Tibial nerve (tissue), 4 donors: ENCODE measurements around the gene BAIAP3. TPM values are rescaled to one million over a fixed set of nuclear protein-coding genes. Genes with fewer than 3 reads are reported as not detected.

Experiments used
- DNase-seq, 2 donors: peaks; one replicate each; pipeline ENCODE4 v3.0.0-alpha.2; 2019; ENCODE audit warnings: low spot score in 2 of 2
- H3K27ac ChIP-seq, 4 donors: fragments of 200-600 bp; sonication (generic) in 3 of 4; one replicate each; pipeline ENCODE4 v1.5.1; 2017 to 2019; ENCODE audit warnings: mild to moderate bottlenecking in 1 of 4
- H3K27me3 ChIP-seq, 2 donors: fragments of 200-600 bp; sonication (generic) in 1 of 2; one replicate each; pipeline versions ENCODE4 v1.5.1 to v1.6.0; 2017 to 2019
- H3K36me3 ChIP-seq, 3 donors: fragments of 200-600 bp; sonication (generic); one replicate each; pipeline ENCODE4 v1.5.1; 2018 to 2019
- H3K4me1 ChIP-seq, 4 donors: fragments of 200-600 bp; sonication (generic) in 3 of 4; one replicate each; pipeline ENCODE4 v1.5.1; 2017 to 2019
- H3K4me3 ChIP-seq, 4 donors: fragments of 200-600 bp; sonication (generic) in 3 of 4; one replicate each; pipeline ENCODE4 v1.5.1; 2017 to 2019; ENCODE audit warnings: mild to moderate bottlenecking in 1 of 4, moderate library complexity in 1 of 4
- H3K9me3 ChIP-seq, 4 donors: fragments of 200-600 bp; sonication (generic) in 3 of 4; one replicate each; pipeline ENCODE4 v1.5.1; 2017 to 2019
- EP300 ChIP-seq, 2 donors: sonication (generic); formaldehyde crosslinking; IDR thresholded peaks; one replicate each; pipeline ENCODE4 v1.6.1; 2017; ENCODE audit warnings: antibody characterized with exemption in 2 of 2, mild to moderate bottlenecking in 1 of 2
- POLR2A ChIP-seq, 2 donors: fragments of 450-650 bp; IDR thresholded peaks; one replicate each; pipeline ENCODE4 v1.6.1; 2017; ENCODE audit warnings: antibody characterized with exemption in 2 of 2, mild to moderate bottlenecking in 2 of 2, moderate library complexity in 2 of 2
- WGBS, 2 donors: methylation state at CpG; one replicate each; pipeline ENCODE4 v1.1.5; 2018; 5-methylcytosine and 5-hydroxymethylcytosine counted together
- total RNA-seq, 4 donors: library from RNA; depleted of rRNA; stranded (reverse); fragments of >200 nt; gene quantifications; one replicate each; pipeline ENCODE4 v1.1.0, GENCODE V29; 2016
- TF ChIP-seq, protein P1 (sequence below), 5 experiments: fragments of 200-600 bp in 3 of 5; fragments of 450-650 bp in 2 of 5; sonication (generic) in 3 of 5; IDR thresholded peaks; one replicate each; pipeline ENCODE4 v1.5.1; 2016 to 2019; ENCODE audit warnings: antibody characterized with exemption in 5 of 5, mild to moderate bottlenecking in 3 of 5, moderate library complexity in 2 of 5

The BAIAP3 gene, protein sequence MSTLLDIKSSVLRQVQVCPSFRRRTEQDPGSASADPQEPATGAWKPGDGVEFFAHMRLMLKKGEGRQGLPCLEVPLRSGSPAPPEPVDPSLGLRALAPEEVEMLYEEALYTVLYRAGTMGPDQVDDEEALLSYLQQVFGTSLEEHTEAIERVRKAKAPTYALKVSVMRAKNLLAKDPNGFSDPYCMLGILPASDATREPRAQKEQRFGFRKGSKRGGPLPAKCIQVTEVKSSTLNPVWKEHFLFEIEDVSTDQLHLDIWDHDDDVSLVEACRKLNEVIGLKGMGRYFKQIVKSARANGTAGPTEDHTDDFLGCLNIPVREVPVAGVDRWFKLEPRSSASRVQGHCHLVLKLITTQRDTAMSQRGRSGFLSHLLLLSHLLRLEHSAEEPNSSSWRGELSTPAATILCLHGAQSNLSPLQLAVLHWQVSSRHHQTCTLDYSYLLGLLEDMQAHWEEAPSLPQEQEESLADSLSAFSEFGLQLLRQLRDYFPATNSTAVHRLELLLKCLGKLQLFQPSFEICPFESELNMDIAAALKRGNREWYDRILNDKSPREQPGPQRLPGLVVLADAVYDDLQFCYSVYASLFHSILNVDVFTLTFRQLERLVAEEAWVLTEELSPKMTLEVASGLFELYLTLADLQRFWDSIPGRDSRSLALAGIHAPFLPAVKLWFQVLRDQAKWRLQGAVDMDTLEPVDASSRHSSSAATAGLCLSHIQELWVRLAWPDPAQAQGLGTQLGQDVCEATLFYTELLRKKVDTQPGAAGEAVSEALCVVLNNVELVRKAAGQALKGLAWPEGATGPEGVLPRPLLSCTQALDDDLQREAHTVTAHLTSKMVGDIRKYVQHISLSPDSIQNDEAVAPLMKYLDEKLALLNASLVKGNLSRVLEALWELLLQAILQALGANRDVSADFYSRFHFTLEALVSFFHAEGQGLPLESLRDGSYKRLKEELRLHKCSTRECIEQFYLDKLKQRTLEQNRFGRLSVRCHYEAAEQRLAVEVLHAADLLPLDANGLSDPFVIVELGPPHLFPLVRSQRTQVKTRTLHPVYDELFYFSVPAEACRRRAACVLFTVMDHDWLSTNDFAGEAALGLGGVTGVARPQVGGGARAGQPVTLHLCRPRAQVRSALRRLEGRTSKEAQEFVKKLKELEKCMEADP
- 1 to 10 TPM in 3 of 4 donors, under 1 TPM in 1; 0.66 to 2.7 (median 2.3) TPM for total RNA-seq

DNA sequence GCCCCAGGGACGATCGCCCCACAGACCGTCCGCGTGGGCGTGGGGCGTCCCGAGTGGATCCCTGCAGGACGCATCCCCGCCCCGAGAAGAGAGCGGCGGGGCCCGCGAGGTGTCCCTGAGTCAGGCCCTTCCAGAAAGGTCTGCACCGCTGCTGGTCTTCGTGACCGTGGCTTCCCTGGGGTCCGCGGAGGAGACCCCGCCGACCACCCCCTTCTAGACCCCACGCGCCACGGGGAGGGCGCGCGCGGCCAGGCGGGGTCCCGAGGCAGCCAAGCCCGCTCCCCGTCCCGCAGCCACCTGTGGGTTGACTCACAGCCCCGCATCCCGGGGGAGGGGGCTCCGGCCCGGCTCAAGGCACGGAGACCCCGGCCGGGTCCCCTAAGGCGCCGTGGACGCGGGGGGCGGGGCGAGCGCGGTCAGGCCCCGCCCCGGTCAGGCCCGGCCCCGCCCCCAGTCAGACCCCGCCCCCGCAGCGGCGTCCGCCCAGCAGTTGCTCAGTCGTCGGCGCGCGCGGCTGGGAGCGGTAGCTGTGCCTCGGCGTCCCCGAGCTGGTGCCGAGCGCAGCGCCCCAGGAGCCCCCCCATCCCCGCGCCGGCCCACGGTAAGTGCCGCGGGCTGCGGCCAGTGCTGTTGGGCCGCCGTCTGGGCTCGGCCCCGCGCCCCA lies at the start of gene BAIAP3:
BAIAP3 (plus strand) TSS at position 497 of the 664 bp plus-strand sequence. CDS start 4,905 bp downstream, outside the sequence.
- Histone ChIP-seq H3K27ac (peak within 1 kb of the TSS in 1 of 4 donors; percentile 40), H3K4me1 (peaks cover 0 to 36% (median 22%) of the 10 kb centered on the region in 4 donors), H3K9me3 (peaks cover 0 to 10% (median 0%) of the 10 kb centered on the region in 4 donors), H3K36me3 (peaks cover 0 to 4% (median 0%) of the 10 kb centered on the region in 3 donors), H3K27me3 (peaks cover 3 to 82% of the 10 kb centered on the region in 2 donors), H3K4me3 (peak within 1 kb of the TSS; percentile 21 to 42 (median 32))
- DNase-seq: no peak
- TF ChIP-seq, protein P1, sequence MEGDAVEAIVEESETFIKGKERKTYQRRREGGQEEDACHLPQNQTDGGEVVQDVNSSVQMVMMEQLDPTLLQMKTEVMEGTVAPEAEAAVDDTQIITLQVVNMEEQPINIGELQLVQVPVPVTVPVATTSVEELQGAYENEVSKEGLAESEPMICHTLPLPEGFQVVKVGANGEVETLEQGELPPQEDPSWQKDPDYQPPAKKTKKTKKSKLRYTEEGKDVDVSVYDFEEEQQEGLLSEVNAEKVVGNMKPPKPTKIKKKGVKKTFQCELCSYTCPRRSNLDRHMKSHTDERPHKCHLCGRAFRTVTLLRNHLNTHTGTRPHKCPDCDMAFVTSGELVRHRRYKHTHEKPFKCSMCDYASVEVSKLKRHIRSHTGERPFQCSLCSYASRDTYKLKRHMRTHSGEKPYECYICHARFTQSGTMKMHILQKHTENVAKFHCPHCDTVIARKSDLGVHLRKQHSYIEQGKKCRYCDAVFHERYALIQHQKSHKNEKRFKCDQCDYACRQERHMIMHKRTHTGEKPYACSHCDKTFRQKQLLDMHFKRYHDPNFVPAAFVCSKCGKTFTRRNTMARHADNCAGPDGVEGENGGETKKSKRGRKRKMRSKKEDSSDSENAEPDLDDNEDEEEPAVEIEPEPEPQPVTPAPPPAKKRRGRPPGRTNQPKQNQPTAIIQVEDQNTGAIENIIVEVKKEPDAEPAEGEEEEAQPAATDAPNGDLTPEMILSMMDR (IDR thresholded peaks at IDR 0.05): no peak
- no peak for TF ChIP-seq EP300 (IDR thresholded peaks at IDR 0.05)
- no peak for TF ChIP-seq POLR2A (IDR thresholded peaks at IDR 0.05)
- WGBS, 2 donors: 0 to 2% methylated on average over 3 to 43 of the region's 83 CpGs

DNA sequence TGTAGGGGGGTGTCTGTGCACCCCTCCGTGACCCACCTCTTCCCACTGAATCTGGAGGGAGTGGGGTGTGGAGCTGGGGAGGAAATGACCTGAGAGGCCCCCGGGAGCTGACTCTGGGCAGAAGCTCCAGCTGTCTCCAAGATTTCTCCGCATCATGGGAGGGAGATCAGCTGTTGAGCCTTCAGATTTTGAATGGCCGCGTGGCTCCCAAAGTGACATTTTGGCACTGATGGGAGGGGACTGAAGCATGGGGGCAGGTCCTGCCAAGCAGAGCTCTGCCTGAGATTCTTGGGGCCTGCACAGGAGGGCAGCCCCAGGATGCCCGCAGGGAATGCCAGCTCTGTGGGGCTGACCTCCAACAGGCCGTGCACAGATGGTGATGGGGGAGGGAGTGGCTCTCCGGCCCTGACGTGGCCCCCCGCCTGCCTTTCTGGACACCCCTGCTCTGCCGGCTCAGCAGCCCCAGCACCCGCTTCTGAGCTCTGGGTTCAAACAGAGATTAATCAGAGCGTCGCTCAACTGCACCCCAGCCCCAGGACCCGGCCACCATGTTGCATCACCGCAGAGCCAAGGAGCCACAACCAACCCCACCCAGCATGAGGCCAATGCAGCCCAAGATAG lies 49.3 kb upstream of the BAIAP3 start:
- 61 to 68% methylated on average over 12 to 15 of the region's 16 CpGs for WGBS, 2 donors
- no peak overlapping the region for H3K27ac ChIP-seq
- peaks cover 0 to 76% of the 10 kb centered on the region in 2 donors for H3K27me3 ChIP-seq
- peaks cover 0 to 1% (median 0%) of the 10 kb centered on the region in 4 donors for H3K4me1 ChIP-seq
- DNase-seq: no peak
- H3K4me3 ChIP-seq: no peak overlapping the region
- no peak for TF ChIP-seq EP300 (IDR thresholded peaks at IDR 0.05)
- TF ChIP-seq, protein P1 (IDR thresholded peaks at IDR 0.05): no peak
- H3K36me3 ChIP-seq: no peaks in the 10 kb centered on the region
- H3K9me3 ChIP-seq: no peaks in the 10 kb centered on the region

DNA sequence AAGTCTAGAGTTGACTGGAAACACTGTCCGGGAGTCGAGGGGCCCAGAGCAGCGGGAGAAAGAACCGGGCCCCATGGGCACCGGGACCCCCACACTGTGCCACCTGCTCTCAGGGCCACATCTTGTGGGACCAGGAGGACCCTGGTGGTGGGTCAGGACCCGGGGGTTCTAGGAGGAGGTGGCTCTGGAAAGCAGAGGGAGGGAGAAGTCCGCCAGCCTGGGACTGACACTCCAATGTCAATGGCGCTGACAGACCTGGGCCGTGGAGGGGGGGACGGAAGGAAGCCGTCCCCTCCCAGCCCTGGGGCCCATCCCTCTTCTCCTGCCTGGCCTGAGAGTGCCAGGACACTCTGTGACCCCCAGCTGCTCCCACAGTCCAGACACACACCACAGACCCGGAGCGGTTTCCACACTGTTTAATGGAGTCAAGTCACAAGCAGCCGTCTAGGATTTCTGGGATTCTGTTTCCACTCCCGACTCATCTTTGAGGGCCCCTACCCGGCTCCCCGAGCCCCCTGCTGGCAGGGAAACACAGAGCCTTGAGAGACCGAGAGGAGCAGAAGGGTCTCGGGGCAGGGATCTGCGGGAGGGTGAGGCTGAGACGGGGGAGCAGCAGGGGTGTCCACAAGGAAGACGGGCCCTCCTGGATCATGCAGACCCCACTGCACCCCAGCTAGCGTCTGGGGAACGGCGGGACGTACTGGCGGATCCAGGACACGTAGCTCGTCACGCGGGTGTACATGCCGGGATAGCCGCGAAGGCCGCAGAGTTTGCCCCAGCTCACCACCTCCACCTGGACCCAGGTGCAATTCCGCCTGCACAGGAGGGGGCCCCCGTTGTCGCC lies 47.6 kb upstream of the BAIAP3 start:
- 62 to 70% methylated on average over 26 to 38 of the region's 38 CpGs for WGBS, 2 donors
- Histone ChIP-seq H3K4me3 (no peak overlapping the region), H3K36me3 (no peaks in the 10 kb centered on the region), H3K4me1 (peaks cover 0 to 14% (median 0%) of the 10 kb centered on the region in 4 donors), H3K27ac (no peak overlapping the region), H3K9me3 (no peaks in the 10 kb centered on the region), H3K27me3 (peaks cover 0 to 80% of the 10 kb centered on the region in 2 donors)
- DNase-seq: no peak
- TF ChIP-seq, protein P1 (IDR thresholded peaks at IDR 0.05): no peak
- TF ChIP-seq EP300 (IDR thresholded peaks at IDR 0.05) (no peak), POLR2A (IDR thresholded peaks at IDR 0.05) (no peak)

DNA sequence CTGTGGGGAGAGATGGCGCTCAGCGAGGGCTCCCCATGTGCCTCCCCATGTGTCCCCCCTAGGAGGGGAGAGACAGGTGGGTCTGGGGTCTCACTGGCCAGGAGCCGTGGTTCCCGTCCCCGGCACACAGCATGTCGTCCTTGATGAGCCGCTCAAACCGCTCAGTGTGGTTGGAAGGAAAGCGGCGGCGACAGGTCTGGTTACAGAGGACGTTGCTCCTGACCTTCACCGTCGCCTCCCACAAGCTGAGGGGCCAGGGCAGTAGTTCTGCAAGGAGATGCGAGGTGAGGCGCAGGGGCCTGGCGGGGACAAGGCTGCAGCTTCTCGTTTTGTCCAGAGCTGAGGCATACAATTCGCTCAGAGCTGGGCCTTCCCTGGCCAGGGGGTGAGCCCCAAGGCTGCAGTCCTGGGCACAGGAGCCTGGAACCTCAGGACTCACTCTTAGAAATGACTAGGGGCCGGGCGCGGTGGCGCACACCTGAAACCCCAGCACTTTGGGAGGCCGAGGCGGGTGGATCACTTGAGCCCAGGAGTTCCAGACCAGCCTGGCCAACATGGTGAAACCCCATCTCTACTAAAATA lies 46.8 kb upstream of the BAIAP3 start:
- 81 to 83% methylated on average over 23 to 24 of the region's 25 CpGs for WGBS, 2 donors
- Histone ChIP-seq H3K27me3 (peaks cover 0 to 83% of the 10 kb centered on the region in 2 donors), H3K9me3 (no peaks in the 10 kb centered on the region), H3K4me1 (peaks cover 0 to 15% (median 0%) of the 10 kb centered on the region in 4 donors), H3K36me3 (no peaks in the 10 kb centered on the region), H3K27ac (no peak overlapping the region), H3K4me3 (no peak overlapping the region)
- DNase-seq: no peak
- TF ChIP-seq, protein P1 (IDR thresholded peaks at IDR 0.05): no peak
- TF ChIP-seq EP300 (IDR thresholded peaks at IDR 0.05) (no peak), POLR2A (IDR thresholded peaks at IDR 0.05) (no peak)
